ENCODE measurements around the gene FREM3.

The FREM3 gene

DNA sequence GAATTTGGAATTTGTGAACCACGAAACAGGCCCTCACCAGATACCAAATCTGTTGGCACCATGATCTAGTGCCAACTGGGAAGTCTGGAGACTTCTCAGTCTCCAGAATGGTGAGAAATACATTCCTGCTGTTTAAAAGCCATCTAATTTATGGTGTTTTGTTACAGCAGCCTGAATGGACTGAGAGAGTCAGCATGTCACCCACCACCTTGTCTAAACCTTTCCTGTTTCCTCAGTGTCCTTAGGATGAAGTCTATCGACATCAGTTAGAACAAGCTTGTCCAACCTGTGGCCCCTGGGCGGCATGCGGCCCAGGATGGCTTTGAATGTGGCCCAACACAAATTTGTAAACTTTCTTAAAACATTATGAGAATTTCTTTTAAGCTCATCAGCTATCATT lies 42.1 kb downstream of the FREM3 start:
- DNase-seq, result no peak

DNA sequence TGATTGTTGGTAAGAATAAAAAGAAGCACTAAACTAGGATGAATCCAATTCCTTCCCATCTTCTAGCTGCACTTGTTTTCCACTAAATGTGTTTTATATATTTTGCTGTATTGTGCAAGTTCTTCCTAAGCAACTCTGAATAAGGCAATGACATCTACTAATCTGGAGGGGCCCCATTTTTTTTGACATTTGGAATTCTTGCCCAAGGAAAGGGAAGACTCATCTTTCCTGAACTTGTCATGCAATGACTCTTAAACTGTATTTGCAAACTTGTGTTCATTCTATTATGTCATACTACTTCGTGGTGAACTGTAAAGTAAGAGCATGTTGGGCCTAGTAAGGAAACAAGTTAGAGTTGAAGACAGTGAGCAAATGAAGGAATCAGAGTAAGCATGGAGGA lies 45.9 kb downstream of the FREM3 start:
- DNase-seq, result no peak

DNA sequence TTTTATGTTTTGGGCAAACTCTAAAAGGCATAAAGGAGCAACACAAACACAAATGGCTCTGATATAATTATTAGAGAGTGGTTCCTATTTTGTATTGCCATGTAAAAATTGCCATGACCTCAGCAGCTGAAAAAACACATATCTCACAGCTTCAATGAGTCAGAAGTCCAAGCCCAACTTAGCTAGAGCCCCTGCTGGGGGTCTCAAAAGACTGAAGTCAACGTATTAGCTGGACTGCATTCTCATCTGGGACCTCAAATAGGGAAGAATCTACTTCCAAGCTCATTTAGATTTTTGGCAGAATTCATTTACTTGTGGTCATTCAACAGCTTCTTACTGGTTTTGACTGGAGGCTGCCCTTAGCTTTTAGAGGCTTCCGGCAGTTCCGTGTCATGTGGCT lies 47.4 kb downstream of the FREM3 start:
- no peak for DNase-seq

DNA sequence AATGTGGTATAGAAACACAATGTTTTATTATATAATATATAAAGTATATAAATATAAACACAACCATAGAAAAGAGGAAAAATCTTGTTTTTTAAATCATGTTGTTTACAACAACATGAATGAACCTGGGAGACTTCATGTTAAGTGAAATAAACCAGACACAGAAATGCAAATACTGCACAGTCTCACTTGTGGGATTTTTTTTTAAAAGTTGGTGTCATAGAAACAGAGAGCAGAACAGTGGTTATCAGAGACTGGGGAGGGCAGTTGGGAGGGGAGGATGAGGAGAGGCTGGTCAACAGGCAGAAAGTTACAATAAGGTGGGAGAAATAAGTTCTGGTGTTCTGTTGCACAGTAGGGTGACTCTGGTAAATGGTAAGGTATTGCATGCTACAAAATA lies 57.1 kb downstream of the FREM3 start:
- no peak for DNase-seq

DNA sequence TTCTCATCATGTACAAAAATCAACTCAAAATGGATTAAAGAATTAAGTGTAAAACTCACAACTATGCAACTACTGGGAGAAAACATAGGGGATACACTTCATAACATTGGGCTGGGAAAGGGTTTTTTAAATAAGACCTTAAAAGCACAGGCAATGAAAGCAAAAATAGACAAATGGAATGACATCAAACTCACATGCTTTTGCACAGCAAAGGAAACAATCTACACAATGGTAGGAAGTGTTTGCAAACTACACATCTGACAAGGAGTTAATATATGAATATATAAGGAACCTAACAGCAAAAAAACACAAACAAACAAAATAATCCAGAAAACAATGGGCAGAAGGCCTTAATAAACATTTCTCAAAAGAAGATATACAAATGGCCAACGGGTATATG lies 57.9 kb downstream of the FREM3 start:
- DNase-seq, result no peak

DNA sequence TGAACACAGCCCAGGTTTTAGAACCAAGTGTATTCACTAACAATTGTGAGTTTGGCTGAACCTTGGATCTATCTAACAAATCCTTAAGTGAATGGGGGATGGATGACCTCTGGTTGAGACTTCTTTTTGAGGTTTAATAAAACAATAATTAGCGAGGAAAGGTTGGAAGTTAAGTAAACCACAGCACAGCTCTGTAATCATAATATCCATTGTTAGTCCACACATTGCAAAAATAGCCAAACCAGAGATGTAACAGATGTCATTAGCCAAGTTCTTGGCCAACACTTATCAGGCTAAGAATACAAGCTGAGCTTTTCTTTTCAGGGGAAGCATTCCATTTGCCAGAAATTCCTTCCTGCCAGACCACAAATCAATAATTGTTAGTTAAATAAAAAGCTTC lies 59.1 kb downstream of the FREM3 start:
- no peak for DNase-seq

DNA sequence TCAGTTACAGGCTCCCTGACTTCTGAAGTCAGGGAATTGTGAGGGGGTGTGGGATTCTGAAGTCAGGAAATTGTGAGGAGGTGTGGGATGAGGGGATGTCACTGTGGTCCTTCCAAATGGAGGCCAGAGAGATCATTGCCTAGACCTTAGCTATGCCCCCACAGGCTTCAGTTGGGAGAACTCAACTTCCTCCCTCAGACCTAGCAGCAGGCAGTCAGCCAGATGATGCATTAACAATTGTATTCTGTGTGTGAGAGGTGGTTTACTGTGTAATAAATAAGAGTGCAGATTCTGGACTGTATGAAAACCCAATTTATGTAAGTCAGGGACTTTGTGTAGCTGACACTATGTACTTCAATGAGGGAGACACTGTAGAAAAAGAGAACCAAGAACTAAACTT lies 65.7 kb downstream of the FREM3 start:
- no peak for DNase-seq

DNA sequence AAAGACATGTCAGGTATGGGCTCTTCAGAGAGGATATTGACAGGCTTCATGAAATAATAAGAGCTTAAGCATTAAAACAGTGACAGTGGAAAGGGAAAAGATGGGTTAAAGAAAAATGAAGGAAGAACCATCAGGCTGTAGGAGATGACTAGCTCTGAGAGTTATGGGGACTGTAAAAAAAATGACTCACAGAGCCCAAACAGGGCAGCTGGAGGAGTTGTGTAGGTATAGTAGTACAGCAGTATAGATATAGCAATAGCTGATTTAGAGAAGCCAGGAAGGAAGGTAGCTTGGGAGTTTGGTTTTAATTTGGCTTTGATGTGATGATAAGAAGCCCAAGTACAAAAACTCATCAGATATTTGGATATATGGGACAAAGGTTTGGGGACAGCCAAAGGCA lies 66.6 kb downstream of the FREM3 start:
- no peak for DNase-seq

DNA sequence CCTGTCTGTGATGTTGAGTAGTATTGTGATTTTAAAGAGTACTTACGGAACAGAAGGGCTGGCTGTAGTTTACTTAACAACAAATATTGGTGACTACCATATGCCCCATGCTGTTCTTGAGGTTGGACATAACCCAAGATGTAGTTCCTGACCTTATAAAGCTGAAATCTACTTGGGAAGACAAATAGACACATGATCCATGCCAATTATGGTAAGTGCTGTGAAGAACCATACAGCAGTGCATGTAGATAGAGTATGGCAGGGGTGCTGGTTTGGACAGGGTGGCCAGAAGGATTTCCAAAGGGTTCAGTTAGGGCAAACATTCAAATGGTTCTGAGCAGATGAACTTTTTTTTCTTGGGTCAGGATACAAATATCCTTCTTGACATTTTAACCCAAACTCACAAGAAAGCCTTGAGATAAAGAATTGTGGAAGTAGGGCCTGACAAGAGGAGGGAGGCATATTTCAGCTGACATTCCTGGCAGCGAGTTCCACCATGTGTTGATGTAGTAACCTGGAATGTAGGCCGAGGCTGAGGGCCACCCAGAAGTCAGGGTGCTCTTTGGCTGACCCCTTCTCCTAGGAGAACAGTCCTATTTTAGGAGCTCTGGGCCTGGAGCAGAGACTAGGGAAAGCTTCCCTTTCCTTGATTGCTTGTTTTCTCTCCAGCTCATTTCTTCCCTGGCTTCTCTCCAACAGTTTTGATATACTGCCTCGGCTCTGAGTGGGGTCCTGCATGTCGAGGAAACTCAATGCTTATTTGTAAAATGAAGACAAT lies 74.2 kb downstream of the FREM3 start:
- no peak for DNase-seq

DNA sequence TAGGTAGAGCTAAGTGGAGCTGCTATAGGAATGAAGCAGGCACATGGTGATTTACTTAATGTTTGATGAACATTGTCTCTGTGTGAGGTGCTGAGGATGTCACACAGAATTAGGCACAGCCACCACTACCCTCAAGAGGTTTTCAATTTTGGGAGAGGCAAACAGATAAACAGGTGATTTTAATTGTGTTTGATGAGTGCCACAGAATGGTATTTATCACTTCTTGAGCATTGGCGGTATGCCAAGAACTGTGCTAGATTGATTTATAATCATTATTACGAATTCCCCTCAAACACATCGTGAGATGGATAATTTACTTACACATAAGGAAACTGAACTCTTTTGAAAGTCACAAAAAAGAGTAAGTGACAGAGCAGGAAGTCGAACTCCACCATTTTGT lies 74.8 kb downstream of the FREM3 start:
- DNase-seq, result no peak

DNA sequence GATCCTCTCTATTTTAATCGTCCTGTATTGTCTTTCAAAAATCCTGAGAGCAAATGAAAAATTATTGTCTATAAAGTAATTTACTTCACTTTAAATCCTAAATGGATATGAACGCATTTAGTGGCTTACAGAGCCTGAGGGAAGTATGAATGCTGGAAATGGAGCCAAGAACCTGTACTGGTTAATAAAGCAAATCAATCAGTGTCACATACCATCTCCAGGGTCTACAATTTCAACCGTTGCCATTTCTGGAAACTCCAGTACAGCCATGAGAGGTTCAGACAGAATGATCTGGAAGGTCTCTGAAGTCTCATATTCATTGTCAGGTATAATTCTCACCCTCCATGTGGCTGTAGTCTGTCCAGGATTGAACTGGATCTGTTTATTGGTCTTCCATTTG lies 76.6 kb downstream of the FREM3 start:
- no peak for DNase-seq

DNA sequence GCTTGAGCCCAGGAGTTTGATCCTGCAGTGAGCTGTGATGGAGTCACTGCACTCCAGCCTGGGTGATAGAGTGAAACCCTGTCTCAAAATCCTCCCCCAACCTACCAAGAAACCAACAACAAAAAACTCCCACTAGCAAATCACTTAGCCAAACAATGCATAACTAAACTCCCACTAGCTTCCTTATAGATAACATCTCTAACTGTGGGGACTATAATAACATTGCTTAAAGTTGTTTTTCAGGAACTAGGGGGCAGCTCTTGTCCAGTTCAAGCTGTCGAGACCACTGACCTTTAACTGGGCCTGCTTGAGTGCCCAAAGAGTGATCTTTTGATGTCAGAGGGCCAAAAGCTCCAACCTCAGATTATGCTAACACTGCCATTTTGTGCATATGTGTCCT lies 81.7 kb downstream of the FREM3 start:
- no peak for DNase-seq

DNA sequence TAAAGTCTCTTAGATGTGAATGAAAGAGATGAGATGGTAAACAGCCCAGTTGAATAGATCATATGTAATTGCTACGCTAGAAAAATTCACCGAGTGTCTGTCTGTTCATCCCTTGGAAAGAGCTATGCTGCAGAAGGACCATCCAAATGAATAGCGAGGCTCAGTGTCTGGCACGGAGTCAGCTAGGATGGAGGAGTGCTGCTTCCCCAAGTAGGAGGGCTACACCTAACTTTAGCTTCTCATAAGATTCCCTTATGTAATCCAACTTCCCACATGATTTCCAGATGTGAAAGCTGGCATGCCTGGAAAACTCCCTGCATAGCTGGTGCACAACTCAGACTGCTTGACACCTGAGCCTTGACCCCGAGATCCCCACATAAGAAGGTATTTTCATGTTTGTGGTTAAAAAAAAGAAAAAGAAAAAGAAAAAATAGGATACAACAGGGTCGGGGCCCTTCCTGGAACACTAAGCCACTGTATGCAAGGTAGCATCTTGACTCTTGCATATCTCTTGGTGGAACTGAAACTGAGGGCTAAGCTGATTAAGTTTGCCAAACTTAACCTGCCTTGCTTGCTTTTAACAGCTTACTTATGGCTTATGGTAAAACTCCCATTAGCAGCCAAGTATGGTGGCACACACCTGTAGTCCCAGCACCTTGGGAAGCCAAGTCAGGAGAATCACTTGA lies 82.3 kb downstream of the FREM3 start:
- DNase-seq, result no peak

DNA sequence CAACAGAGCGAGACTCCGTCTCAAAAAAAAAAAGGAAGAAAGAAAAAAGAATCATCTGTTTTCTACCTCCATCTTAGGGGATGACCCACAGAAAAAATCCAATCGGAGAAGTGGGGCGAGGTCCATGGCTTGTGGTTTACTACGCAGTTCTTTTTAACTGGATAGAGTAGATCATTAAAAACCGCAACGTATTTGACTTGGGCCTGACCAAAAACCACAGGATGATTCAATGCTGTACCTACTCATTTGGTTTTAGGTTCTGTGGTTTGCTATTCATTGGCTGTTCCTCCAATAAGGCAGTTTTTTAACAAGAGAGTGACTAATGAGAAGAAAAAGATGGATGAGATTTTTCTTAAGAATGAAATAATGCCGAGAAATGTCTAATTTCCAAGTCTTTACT lies 83.7 kb downstream of the FREM3 start:
- no peak for DNase-seq

DNA sequence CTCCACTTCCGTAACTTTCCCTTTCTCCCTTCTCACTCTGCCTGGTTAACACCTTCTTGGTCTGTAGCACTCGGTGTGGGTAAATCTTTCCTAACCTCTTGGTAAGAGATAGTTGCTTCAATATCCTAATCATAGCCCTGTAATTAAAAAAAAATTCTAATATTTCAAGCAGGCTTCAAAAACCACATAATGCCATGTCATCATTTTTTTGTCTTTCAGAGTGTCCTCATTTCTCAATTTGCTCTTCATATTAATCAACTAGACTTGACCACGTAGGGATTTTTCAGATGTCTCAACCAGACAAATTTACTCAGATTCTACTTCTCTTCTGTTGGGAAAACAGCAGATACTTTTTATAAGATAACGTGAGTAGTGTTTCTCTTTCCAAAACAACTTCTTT lies 91.0 kb downstream of the FREM3 start:
- DNase-seq, result no peak

DNA sequence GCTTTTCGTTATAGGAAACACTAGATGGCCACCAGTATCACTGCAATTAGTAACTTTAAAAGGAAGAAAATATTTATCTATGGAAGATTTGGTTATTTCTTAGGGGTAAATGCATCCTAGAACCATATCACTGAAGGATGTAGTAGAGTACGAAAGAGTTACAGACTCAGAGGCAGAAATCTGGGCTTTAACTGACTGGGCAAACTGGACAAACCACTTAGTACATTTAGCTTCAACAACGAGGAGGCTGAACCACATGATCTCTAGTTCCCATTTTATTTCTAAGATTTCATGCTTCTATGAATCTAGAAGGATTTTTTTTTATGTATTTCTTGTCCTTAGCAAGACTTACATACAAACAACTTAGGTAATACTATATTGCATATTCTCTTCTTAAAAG lies 94.0 kb downstream of the FREM3 start:
- no peak for DNase-seq

DNA sequence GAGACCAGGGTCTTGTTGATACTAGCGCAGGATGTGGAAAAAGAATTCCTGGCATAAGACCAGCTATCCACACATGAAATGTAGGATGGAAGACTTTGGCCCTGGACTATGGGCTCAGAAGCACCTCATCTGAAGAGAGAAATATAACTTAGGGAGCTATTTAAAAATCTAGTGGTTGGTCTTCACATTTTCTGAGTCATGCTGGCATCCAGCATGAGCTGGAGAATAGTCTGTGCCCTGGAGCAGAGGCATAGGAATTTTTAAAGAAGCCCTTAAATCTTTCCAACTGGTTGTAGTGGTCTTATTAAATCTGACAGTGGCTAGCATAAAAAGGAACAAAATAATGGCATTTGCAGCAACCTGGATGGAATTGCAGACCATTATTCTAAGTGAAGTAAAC lies 100.6 kb downstream of the FREM3 start:
- DNase-seq, result no peak

DNA sequence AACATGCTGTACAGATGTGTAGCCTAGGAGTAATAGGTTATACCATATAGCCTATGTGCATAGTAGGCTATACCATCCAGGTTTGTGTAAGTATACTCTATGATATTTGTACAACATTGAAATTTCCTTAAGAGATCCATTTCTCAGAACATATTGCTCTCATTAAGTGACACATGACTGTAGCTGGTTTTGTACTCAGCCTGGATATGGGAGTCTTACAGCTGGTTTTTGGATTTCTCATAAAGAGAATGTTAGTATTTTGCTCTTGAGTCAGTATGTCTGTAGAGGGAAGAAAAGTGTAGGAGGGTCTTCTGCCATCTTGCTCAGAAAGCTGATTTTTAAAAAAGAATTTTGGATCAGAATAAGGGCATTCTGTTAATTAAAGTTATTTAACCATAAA lies 101.7 kb downstream of the FREM3 start:
- DNase-seq, result no peak

DNA sequence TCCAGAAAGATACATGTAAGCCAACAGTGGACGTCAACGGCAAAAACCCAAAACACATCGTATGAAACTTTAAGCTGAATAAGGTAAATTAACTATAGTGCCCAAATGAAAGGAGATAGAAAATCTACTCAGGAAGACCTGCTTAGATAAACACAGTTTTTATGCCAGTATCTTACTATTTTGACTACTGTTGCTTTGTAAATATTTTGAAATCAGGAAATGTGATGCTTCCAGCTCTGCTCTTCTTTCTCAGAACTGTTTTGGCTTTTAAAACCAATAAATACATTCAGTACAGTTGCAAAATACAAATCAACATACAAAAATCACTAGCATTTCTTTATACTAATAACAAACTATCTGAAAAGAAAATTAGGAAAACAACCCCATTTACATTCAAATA lies 103.2 kb downstream of the FREM3 start:
- DNase-seq, result no peak

DNA sequence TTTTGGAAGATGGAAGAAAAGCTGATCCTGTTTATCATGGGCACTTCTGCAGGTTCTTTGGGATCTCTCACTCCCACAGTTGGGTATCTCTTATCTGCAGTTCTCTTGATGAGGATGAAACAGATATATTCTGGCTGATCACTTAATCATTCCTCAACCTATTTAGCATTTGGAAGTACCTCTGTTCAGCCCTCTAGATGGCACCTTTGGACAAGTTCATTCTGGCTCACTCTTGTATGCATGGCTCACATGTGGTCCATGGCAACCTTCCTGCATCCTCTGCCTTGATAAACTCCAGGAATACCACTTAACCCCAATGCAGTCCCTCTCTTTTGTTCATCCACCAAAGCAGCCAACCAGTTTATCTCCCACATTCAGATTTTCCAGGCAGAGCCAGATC lies 112.8 kb downstream of the FREM3 start:
- no peak for DNase-seq

DNA sequence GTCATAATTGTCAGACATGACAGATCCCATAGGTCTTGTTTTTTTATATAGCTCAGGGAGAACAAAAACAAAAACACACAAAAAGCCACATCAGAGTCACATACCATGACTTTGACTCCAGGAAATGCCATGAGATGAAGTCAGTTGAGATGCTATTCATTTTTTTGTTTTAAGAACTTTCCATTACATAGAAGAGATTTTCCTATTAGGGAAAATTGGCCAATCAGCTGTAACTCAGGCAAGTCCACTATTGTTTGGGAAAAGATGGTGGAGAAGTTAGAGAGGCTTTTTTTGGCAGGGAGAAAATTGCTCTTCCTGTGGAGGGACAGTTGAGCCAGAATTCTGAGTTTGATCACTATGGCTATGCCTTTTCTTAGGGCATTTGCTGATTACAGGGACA lies 114.4 kb downstream of the FREM3 start:
- no peak for DNase-seq

DNA sequence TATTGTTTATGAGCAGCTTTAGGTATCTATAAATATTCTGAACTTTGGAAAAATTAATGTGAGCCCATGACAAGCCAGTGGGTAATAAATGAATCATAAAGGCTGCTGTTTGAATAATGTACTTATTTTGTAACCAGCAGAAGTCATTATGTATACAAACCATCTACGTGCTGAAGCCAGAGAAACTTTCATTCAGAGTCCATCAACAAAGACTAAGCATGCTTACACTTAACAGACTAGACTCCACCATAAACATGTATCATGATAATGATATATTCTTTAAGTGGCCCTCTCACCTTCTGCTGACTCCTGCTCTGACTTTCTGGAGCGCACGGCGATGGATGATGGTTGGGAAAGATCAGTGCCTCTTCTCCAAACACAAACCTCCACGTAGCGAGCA lies 114.9 kb downstream of the FREM3 start:
- DNase-seq, result no peak

DNA sequence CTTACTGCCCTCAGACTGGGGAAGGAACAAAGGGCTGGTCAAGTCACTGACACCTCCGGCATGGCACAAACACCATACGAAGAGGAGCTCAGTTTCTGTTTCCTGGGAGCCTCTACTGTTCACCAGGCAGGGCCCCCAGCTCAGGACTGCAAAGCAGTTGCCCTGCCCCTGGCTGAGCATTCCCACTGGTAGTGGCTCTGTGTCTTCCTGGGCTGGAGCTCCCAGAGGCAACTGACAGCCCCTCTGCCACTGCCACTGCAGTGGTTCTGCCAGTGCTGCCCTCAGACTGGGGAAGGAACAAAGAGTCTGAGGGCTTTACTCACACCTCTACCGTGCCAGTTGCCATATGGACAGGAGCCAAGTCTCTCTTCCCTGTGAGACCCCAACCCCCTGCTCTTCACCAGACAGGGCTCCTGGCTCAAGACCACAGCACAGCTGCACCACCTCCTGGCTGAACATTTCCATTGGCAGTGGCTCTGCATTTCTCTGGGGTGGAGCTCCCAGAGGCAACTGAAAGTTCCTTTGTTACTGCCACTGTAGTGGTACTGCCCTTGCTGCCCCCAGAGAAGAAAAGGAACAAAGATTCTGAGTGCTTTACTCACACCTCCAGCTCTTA lies 119.0 kb downstream of the FREM3 start:
- no peak for DNase-seq

DNA sequence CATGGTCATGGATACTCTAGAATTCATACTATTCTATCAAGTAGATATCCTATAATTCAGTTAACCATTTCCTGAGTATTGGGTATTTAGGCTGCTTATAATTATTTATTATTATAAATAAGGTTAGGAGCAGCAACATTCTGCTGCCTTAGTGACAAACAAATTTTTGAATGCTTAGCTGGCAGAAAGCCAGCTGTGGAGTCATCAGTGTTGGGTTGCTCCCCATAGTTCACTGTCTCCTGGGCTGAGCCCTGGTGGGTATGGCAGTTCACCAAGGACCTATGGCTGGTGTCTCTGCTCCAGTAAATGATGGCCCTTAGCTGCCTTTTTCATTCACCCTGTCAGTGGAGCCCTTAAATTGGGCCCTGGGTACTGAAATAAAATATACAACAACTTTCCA lies 125.1 kb downstream of the FREM3 start:
- no peak for DNase-seq

DNA sequence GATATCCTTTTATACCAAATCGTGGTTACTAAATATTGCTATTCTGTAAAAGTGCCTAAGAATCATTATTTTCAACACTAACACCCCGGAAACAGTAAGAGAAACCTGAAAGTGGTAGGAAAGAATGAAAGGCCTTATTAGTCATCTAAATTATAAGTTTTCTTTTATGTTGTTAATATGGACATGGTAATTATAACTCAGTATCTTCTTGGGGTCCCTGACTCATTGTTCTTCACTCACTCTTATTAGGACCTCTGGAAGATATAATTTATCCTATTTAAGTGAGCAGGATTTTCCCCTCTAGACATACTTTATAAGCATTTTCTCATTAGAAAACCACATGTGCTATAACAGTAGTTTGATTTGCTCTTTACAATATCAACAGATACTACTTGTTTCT lies 136.0 kb downstream of the FREM3 start:
- no peak for DNase-seq
